ENCODE data around the gene SMARCC2. TPM values are rescaled to one million over a fixed set of nuclear protein-coding genes. Genes with fewer than 3 reads are reported as not detected.
"Not testable (repeated sequence)": the region's sequence is repeated elsewhere in the genome, so short reads cannot be mapped to it uniquely, and the experiment has no call there.

The SMARCC2 gene
- total RNA-seq, 4 donors from 2014 or later: 34.1 to 56.9 (median 49.4) TPM

DNA sequence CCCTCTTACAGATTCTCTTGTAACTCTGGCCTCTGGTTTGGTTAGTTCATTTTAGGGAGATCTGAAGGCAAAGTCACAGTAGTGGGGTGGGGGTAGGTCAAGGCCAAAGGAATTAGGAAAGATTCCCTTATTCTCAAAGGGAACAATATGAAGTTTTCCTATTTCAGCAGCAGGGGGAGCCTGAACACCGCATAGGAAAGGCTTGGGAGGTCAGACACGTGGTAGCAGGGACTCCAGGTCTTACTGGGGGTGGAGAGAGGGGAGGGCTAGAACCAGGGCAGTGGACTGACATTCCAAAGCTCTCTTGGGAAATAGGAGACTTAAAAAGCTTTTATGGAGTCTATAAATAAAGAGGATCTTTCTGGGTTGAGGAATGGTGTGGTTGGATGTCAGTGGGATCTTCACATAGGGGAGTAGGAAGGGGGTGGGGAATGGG, 69.9 kb downstream of the SMARCC2 start:
- DNase-seq (peak; percentile 84 to 90), ATAC-seq (peak; percentile 55)
- Histone ChIP-seq H3K4me3 (peak overlapping the region; percentile 77 to 94 (median 88)), H3K9me3 (no peaks in the 10 kb centered on the region), H3K27me3 (no peaks in the 10 kb centered on the region), H3K27ac (peak overlapping the region; percentile 93 to 99 (median 98)), H3K36me3 (peaks cover 0 to 14% of the 10 kb centered on the region in 2 donors), H3K4me1 (peaks cover 47 to 58% of the 10 kb centered on the region in 2 donors)
- no peak for TF ChIP-seq POLR2A (IDR thresholded peaks at IDR 0.05)
- TF ChIP-seq, protein P1, sequence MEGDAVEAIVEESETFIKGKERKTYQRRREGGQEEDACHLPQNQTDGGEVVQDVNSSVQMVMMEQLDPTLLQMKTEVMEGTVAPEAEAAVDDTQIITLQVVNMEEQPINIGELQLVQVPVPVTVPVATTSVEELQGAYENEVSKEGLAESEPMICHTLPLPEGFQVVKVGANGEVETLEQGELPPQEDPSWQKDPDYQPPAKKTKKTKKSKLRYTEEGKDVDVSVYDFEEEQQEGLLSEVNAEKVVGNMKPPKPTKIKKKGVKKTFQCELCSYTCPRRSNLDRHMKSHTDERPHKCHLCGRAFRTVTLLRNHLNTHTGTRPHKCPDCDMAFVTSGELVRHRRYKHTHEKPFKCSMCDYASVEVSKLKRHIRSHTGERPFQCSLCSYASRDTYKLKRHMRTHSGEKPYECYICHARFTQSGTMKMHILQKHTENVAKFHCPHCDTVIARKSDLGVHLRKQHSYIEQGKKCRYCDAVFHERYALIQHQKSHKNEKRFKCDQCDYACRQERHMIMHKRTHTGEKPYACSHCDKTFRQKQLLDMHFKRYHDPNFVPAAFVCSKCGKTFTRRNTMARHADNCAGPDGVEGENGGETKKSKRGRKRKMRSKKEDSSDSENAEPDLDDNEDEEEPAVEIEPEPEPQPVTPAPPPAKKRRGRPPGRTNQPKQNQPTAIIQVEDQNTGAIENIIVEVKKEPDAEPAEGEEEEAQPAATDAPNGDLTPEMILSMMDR (IDR thresholded peaks at IDR 0.05 in 4 of 5, conservative IDR thresholded peaks at IDR 0.05 in 1 of 5): peak; percentile 86 to 91 (median 90)
- in situ Hi-C loops (cut with MboI; ENCODE audit: low sequenced_read_pairs in 4 of 4): loop anchor here in 1 of 4 donors (10.0 kb wide), 1 partner anchor 105 kb away; the partner anchor contains the start of genes NABP2 and RNF41
- intact Hi-C loops (cut with DNase I; ENCODE audit: low total_unique reads): loop anchor here (1.0 to 5.0 kb wide), 9 partner anchors 8 to 1728 kb away; partner anchors contain the start of genes ANKRD52, CD63, CNPY2 and CTDSP2

DNA sequence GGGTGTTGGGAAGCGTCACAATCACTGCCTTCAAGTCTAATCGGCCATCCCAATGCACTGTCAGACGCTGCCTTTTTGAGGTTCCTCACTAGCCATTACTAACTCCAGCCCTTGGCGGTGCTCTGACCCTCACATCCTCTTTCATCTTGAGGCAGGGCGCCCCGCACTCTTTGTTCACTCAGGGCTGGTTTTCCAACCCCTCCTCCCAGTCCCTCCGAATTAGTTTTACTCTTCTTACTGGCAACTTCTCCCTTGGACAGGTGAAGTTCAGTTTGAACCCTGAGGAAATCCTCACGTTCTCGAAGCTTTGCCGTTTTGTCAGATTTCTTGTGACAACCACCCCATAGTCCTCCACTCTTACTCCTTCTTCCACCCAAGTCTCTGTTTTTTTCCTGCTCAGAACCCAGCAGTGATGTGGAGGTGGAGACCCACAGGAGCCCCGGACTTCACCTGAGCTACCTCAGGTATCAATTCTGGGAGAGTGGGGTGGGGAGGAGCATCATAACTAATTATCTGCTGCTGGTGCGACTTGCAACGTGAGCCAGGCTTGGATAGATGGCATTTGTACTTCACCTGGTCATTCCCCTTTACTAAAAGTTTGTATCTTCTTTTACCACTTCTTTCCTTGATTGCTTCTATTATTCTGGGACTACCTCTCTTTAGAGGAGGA, 70.5 kb downstream of the SMARCC2 start:
- DNase-seq: no peak
- intact Hi-C loops (cut with DNase I; ENCODE audit: low total_unique reads) (loop anchor here (1.0 to 5.0 kb wide), 11 partner anchors 8 to 1728 kb away; partner anchors contain the start of genes ANKRD52, CD63, CNPY2 and CTDSP2), in situ Hi-C loops (cut with MboI; ENCODE audit: low sequenced_read_pairs in 4 of 4) (loop anchor here in 1 of 4 donors (10.0 kb wide), 1 partner anchor 106 kb away; the partner anchor contains the start of genes NABP2 and RNF41)
- H3K27ac ChIP-seq: peak overlapping the region; percentile 93 to 99 (median 98)
- no peaks in the 10 kb centered on the region for H3K27me3 ChIP-seq
- peaks cover 44 to 55% of the 10 kb centered on the region in 2 donors for H3K4me1 ChIP-seq
- TF ChIP-seq, protein P1 (IDR thresholded peaks at IDR 0.05 in 4 of 5, conservative IDR thresholded peaks at IDR 0.05 in 1 of 5): no peak
- no peak for TF ChIP-seq POLR2A (IDR thresholded peaks at IDR 0.05)
- peak in 1 of 2 donors; percentile 2 for ATAC-seq
- peak overlapping the region; percentile 77 to 94 (median 88) for H3K4me3 ChIP-seq
- H3K9me3 ChIP-seq: no peaks in the 10 kb centered on the region
- H3K36me3 ChIP-seq: peaks cover 0 to 14% of the 10 kb centered on the region in 2 donors

DNA sequence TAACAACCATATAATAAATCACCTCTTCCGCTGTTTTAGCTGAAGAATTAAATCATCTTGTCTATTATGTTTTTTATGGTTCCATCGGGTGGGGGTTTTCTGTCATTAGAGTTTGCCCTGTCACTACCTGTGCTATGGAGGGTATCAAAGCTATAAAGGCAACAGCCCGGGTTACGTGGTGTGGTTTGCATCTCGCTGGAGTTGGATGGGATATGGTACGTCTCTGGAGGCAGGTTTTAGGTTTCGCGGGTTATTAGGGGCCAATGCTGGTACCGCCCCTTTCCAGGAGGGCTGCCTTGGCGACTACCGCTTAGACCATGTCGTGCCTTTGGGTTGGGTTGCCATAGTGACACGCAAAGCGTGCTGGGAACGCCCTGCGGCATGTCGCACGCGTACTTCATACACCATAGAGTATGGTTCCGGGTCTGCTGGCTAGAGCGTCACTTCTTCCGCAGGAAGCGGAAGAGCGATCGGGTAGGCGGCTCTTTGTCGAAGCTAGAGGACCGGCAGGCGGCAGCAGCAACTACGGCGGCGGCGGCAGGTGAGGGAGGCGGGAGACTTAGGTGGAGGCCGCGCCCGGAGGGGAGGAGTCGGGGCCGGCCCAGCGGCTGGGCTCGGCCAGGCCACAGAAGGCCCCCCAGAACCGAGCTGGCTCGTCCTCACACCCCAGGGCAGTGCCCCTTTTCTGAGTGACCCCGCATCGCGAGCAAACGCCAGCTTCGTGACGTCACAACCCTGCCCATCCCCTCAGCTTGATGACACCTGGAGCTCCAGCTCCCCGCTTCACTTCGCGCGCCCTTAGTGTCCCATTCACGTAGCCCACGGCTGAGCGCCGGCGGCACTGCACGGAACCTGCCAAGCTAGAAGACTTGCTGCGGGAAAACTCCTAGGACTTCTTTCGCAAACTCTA, 71.2 kb downstream of the SMARCC2 start, which contains the start of gene ZC3H10:
Gene ZC3H10 (plus strand): TSS at position 489 of the 910 bp plus-strand sequence. CDS start 2,297 bp downstream, outside the sequence.
- Histone ChIP-seq H3K4me1 (peaks cover 44 to 49% of the 10 kb centered on the region in 2 donors), H3K27ac (peak within 1 kb of the TSS; percentile 93 to 99 (median 98))
- in situ Hi-C loops (cut with MboI; ENCODE audit: low sequenced_read_pairs in 4 of 4): loop anchor here in 1 of 4 donors (10.0 kb wide), 1 partner anchor 107 kb away; the partner anchor contains the start of genes NABP2 and RNF41

DNA sequence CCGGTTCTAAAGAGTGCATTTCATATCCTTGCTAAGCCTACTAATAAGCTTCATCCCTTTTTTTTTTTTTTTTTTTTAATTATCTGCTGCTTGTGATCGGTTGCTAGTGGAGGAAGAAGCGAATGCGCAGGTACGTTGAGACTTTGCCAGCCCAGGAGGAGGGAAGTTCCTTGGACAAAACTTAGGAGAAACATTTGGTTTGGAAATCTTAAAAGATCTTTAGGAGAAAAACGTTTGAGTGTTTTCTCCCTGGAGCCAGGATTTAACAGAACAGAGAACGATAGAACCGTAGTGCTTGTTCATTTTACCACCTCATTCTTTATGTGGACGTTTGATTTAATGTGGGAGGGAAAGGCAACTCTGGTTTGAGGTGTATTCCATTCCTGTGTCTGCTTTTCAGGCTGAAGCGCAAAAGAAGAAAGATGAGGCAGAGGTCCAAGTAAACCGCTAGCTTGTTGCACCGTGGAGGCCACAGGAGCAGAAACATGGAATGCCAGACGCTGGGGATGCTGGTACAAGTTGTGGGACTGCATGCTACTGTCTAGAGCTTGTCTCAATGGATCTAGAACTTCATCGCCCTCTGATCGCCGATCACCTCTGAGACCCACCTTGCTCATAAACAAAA, 72.1 kb downstream of the SMARCC2 start:
- H3K9me3 ChIP-seq, DNase-seq, ATAC-seq, H3K27me3 ChIP-seq: not testable (repeated sequence)
- Histone ChIP-seq H3K4me1 (peaks cover 35 to 40% of the 10 kb centered on the region in 2 donors), H3K27ac (peak overlapping the region; percentile 93 to 99 (median 98)), H3K4me3 (peak overlapping the region; percentile 82 to 94 (median 88)), H3K36me3 (peaks cover 0 to 23% of the 10 kb centered on the region in 2 donors)
- intact Hi-C loops (cut with DNase I; ENCODE audit: low total_unique reads) (loop anchor here (2.0 to 5.0 kb wide), 6 partner anchors 74 to 1730 kb away; partner anchors contain the start of genes CD63, CNPY2, CTDSP2 and TIMELESS), in situ Hi-C loops (cut with MboI; ENCODE audit: low sequenced_read_pairs in 4 of 4) (loop anchor here in 1 of 4 donors (10.0 kb wide), 1 partner anchor 108 kb away; the partner anchor contains the start of genes NABP2 and RNF41)

More for the DNA sequence above, 71.2 kb downstream of the SMARCC2 start, which contains the start of gene ZC3H10:
- H3K4me3 ChIP-seq: peak within 1 kb of the TSS; percentile 82 to 94 (median 88)
- no peaks in the 10 kb centered on the region for H3K9me3 ChIP-seq
- peaks cover 0 to 17% of the 10 kb centered on the region in 2 donors for H3K36me3 ChIP-seq
- ATAC-seq (peak; percentile 76), DNase-seq (peak; percentile 98 to 99)
- no peaks in the 10 kb centered on the region for H3K27me3 ChIP-seq
- TF ChIP-seq, protein P1 (IDR thresholded peaks at IDR 0.05 in 4 of 5, conservative IDR thresholded peaks at IDR 0.05 in 1 of 5): peak; percentile 29 to 76 (median 58)
- peak; percentile 91 to 96 for TF ChIP-seq POLR2A (IDR thresholded peaks at IDR 0.05)
- intact Hi-C loops (cut with DNase I; ENCODE audit: low total_unique reads): loop anchor here (1.0 to 5.0 kb wide), 10 partner anchors 41 to 1729 kb away; partner anchors contain the start of genes ANKRD52, CD63, CNPY2 and CTDSP2
